Liver (tissue), 9 donors: ENCODE results near the gene CDK11B. TPM values are rescaled to one million over a fixed set of nuclear protein-coding genes. Genes with fewer than 3 reads are reported as not detected.

ENCODE experiments used
- DNase-seq: peaks from one replicate; pipeline ENCODE4 v3.0.0-alpha.2; 2017; ENCODE audit warnings: low spot score
- H3K27ac ChIP-seq, 2 donors: one replicate each; pipeline ENCODE4 v1.7.0; 2013; ENCODE audit warnings: inconsistent platforms in 2 of 2, low read length in 2 of 2, control low read depth in 1 of 2, low read depth in 1 of 2, mild to moderate bottlenecking in 1 of 2
- H3K27me3 ChIP-seq, 4 donors: one replicate each; pipeline versions ENCODE4 v1.6.1 to v1.7.0; 2013; ENCODE audit warnings: low read length in 3 of 4, inconsistent platforms in 1 of 4, mild to moderate bottlenecking in 1 of 4, moderate library complexity in 1 of 4; ENCODE audit not compliant: control insufficient read depth in 4 of 4, insufficient read depth in 4 of 4
- H3K36me3 ChIP-seq, 4 donors: one replicate each; pipeline versions ENCODE4 v1.6.1 to v1.7.0; 2013; ENCODE audit warnings: low read length in 3 of 4, mild to moderate bottlenecking in 3 of 4, low read depth in 1 of 4, moderate library complexity in 1 of 4; ENCODE audit not compliant: control insufficient read depth in 4 of 4, insufficient read depth in 3 of 4
- H3K4me1 ChIP-seq, 4 donors: one replicate each; pipeline versions ENCODE4 v1.6.1 to v1.7.0; 2013; ENCODE audit warnings: low read length in 3 of 4, mild to moderate bottlenecking in 3 of 4, moderate library complexity in 1 of 4; ENCODE audit not compliant: control insufficient read depth in 4 of 4, insufficient read depth in 4 of 4
- H3K4me3 ChIP-seq, 3 donors: one replicate each; pipeline versions ENCODE4 v1.6.1 to v1.7.0; 2013; ENCODE audit warnings: low read length in 3 of 3, control low read depth in 1 of 3, low read depth in 1 of 3, mild to moderate bottlenecking in 1 of 3
- H3K9ac ChIP-seq, 2 donors: one replicate each; pipeline ENCODE4 v1.7.0; 2013; ENCODE audit warnings: low read length in 2 of 2, mild to moderate bottlenecking in 2 of 2, moderate library complexity in 2 of 2, control low read depth in 1 of 2, low read depth in 1 of 2
- H3K9me3 ChIP-seq, 4 donors: one replicate each; pipeline versions ENCODE4 v1.6.1 to v1.7.0; 2013; ENCODE audit warnings: low read length in 3 of 4; ENCODE audit not compliant: control insufficient read depth in 4 of 4
- ATF3 ChIP-seq: IDR thresholded peaks from 2 replicates; pipeline ENCODE4 v1.6.1; 2016; ENCODE audit warnings: antibody characterized with exemption
- EGR1 ChIP-seq, 2 donors: IDR thresholded peaks; 2 replicates each; pipeline ENCODE4 v1.6.1; 2016 to 2018; ENCODE audit warnings: antibody characterized with exemption in 2 of 2, low read depth in 2 of 2
- FOXA1 ChIP-seq: IDR thresholded peaks from 2 replicates; pipeline ENCODE4 v1.6.1; 2016; ENCODE audit warnings: antibody characterized with exemption
- FOXA2 ChIP-seq: IDR thresholded peaks from 2 replicates; pipeline ENCODE4 v1.6.1; 2016; ENCODE audit warnings: antibody characterized with exemption
- GABPA ChIP-seq, 2 donors: IDR thresholded peaks in 1 of 2; conservative IDR thresholded peaks in 1 of 2; 2 replicates each; pipeline ENCODE4 v1.6.1; 2016; ENCODE audit warnings: antibody characterized with exemption in 2 of 2, mild to moderate bottlenecking in 1 of 2, moderate library complexity in 1 of 2
- HNF4A ChIP-seq, 2 donors: conservative IDR thresholded peaks; 2 replicates each; pipeline ENCODE4 v1.6.1; 2016; ENCODE audit warnings: antibody characterized with exemption in 2 of 2, mild to moderate bottlenecking in 2 of 2
- HNF4G ChIP-seq: IDR thresholded peaks from 2 replicates; pipeline ENCODE4 v1.6.1; 2016; ENCODE audit warnings: antibody characterized with exemption
- JUND ChIP-seq, 2 donors: IDR thresholded peaks; 2 replicates each; pipeline ENCODE4 v1.6.1; 2016; ENCODE audit warnings: antibody characterized with exemption in 2 of 2
- MAX ChIP-seq: IDR thresholded peaks from 2 replicates; pipeline ENCODE4 v1.6.1; 2016; ENCODE audit warnings: antibody characterized with exemption
- NR2F2 ChIP-seq: IDR thresholded peaks from 2 replicates; pipeline ENCODE4 v1.6.1; 2016; ENCODE audit warnings: antibody characterized with exemption
- RAD21 ChIP-seq, 2 donors: IDR thresholded peaks; 2 replicates each; pipeline ENCODE4 v1.6.1; 2016; ENCODE audit warnings: antibody characterized with exemption in 2 of 2, mild to moderate bottlenecking in 2 of 2
- REST ChIP-seq: IDR thresholded peaks from 2 replicates; pipeline ENCODE4 v1.6.1; 2016; ENCODE audit warnings: antibody characterized with exemption, mild to moderate bottlenecking
- RXRA ChIP-seq, 2 donors: IDR thresholded peaks; 2 replicates each; pipeline ENCODE4 v1.6.1; 2017 to 2018; ENCODE audit warnings: antibody characterized with exemption in 2 of 2, mild to moderate bottlenecking in 1 of 2
- SP1 ChIP-seq: IDR thresholded peaks from 2 replicates; pipeline ENCODE4 v1.6.1; 2018; ENCODE audit warnings: antibody characterized with exemption, mild to moderate bottlenecking
- TAF1 ChIP-seq: conservative IDR thresholded peaks from 2 replicates; pipeline ENCODE4 v1.6.1; 2016; ENCODE audit warnings: antibody characterized with exemption, mild to moderate bottlenecking
- YY1 ChIP-seq: IDR thresholded peaks from 2 replicates; pipeline ENCODE4 v1.6.1; 2016; ENCODE audit warnings: antibody characterized with exemption, mild to moderate bottlenecking
- WGBS: extraction: QIAGEN DNeasy Blood & Tissue Kit; methylation state at CpG from one replicate; pipeline ENCODE4 v1.1.7; 2013; 5-methylcytosine and 5-hydroxymethylcytosine counted together
- polyA plus RNA-seq, 2 donors: library from polyadenylated mRNA; stranded (reverse) in 1 of 2; unstranded in 1 of 2; fragments of 200-250 nt in 1 of 2; fragments of >200 nt in 1 of 2; fragmentation: Nextera tagmentation in 1 of 2; extraction: Ambion mirVana in 1 of 2; gene quantifications; one replicate each; pipeline versions ENCODE4 v1.2.1 to v1.2.3, GENCODE V29; 2013 to 2015
- total RNA-seq, 2 donors: library from RNA; depleted of rRNA; stranded (reverse); fragments of >200 nt; gene quantifications; one replicate each; pipeline ENCODE4 v1.2.3, GENCODE V29; 2014
- TF ChIP-seq, protein P1 (sequence below): IDR thresholded peaks from 2 replicates; pipeline ENCODE4 v1.6.1; 2016; ENCODE audit warnings: antibody characterized with exemption
- TF ChIP-seq, protein P2 (sequence below): fragments of 150-350 bp; IDR thresholded peaks from 2 replicates; pipeline ENCODE4 v1.5.1; 2017; ENCODE audit warnings: improper control_type of control experiment, low read depth, low read length; ENCODE audit not compliant: missing input control
- donor health status: healthy.
- donor health status: healthy.
- donor health status: healthy.
- donor health status: healthy.
- donor health status: healthy.

Gene CDK11B
- total and polyA plus RNA-seq, 4 donors: 5.1 to 12.2 (median 7.4) TPM

- no peaks in the 10 kb centered on the region for H3K9me3 ChIP-seq
- peaks cover 0 to 9% (median 0%) of the 10 kb centered on the region in 4 donors for H3K36me3 ChIP-seq
- TF ChIP-seq YY1 (no peak), EGR1 (IDR thresholded peaks at IDR 0.05; ENCODE audit: low read depth in 2 of 2) (no peak), HNF4A (conservative IDR thresholded peaks at IDR 0.05) (peak in 1 of 2 donors; percentile 38)
- H3K4me1 ChIP-seq: peaks cover 8 to 39% (median 28%) of the 10 kb centered on the region in 4 donors
- H3K27ac ChIP-seq: no peak overlapping the region
- H3K4me3 ChIP-seq: no peak overlapping the region
- H3K27me3 ChIP-seq: no peaks in the 10 kb centered on the region
- H3K9ac ChIP-seq: no peak overlapping the region
- no peak for DNase-seq
- WGBS: 62% methylated on average over 14 of the region's 14 CpGs
Measured at GRCh38 chr1:1619917-1620361, 38.9 kb downstream of the CDK11B start.

DNA sequence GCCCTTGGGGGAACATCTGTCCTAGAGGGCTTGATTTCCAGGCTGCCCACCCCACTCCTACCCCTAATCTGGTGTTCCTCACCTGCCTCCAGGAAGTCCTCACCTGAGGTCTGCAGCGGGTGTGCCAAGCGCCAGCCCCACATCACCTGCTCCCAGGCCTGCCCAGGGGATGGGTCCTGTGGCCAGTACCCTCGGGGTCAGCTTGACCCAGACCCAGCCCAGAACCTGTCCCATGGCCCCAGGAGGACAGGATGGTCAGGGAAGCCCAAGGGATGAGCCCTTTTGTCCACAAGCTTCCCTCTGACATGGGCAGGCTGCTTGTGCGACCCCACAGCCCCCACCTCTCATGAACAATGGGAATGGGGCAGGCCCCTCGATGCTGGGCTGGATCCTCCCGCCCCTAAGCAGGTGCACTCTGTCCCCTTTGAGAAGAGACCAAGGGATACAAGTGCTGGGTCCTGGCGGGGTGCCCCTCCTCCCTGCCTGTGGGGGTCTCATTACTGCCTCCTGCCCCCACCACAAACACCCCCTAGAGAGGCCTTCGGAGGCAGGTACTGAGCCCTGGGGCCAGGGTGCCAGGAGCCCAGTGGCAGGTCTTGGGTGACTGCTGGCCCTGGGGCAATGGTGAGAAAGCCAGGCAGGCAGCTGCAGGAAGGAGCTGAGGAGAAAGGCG is 40.3 kb downstream of the CDK11B start:
- Histone ChIP-seq H3K27ac (no peak overlapping the region), H3K27me3 (no peaks in the 10 kb centered on the region), H3K4me1 (peaks cover 11 to 53% (median 41%) of the 10 kb centered on the region in 4 donors), H3K9ac (no peak overlapping the region), H3K9me3 (no peaks in the 10 kb centered on the region), H3K4me3 (no peak overlapping the region), H3K36me3 (peaks cover 0 to 6% (median 0%) of the 10 kb centered on the region in 4 donors)
- no peak for DNase-seq
- TF ChIP-seq EGR1 (IDR thresholded peaks at IDR 0.05; ENCODE audit: low read depth in 2 of 2) (no peak), YY1 (no peak), NR2F2 (no peak), ATF3 (no peak), RAD21 (IDR thresholded peaks at IDR 0.05) (no peak), MAX (no peak), JUND (IDR thresholded peaks at IDR 0.05) (no peak), HNF4A (conservative IDR thresholded peaks at IDR 0.05) (no peak), TAF1 (no peak), FOXA1 (no peak), REST (no peak), SP1 (no peak), HNF4G (no peak), GABPA (IDR thresholded peaks at IDR 0.05 in 1 of 2, conservative IDR thresholded peaks at IDR 0.05 in 1 of 2) (no peak), FOXA2 (no peak), RXRA (IDR thresholded peaks at IDR 0.05) (no peak)
- TF ChIP-seq, protein P1, sequence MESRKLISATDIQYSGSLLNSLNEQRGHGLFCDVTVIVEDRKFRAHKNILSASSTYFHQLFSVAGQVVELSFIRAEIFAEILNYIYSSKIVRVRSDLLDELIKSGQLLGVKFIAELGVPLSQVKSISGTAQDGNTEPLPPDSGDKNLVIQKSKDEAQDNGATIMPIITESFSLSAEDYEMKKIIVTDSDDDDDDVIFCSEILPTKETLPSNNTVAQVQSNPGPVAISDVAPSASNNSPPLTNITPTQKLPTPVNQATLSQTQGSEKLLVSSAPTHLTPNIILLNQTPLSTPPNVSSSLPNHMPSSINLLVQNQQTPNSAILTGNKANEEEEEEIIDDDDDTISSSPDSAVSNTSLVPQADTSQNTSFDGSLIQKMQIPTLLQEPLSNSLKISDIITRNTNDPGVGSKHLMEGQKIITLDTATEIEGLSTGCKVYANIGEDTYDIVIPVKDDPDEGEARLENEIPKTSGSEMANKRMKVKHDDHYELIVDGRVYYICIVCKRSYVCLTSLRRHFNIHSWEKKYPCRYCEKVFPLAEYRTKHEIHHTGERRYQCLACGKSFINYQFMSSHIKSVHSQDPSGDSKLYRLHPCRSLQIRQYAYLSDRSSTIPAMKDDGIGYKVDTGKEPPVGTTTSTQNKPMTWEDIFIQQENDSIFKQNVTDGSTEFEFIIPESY: no peak
- TF ChIP-seq, protein P2, sequence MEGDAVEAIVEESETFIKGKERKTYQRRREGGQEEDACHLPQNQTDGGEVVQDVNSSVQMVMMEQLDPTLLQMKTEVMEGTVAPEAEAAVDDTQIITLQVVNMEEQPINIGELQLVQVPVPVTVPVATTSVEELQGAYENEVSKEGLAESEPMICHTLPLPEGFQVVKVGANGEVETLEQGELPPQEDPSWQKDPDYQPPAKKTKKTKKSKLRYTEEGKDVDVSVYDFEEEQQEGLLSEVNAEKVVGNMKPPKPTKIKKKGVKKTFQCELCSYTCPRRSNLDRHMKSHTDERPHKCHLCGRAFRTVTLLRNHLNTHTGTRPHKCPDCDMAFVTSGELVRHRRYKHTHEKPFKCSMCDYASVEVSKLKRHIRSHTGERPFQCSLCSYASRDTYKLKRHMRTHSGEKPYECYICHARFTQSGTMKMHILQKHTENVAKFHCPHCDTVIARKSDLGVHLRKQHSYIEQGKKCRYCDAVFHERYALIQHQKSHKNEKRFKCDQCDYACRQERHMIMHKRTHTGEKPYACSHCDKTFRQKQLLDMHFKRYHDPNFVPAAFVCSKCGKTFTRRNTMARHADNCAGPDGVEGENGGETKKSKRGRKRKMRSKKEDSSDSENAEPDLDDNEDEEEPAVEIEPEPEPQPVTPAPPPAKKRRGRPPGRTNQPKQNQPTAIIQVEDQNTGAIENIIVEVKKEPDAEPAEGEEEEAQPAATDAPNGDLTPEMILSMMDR: no peak
- WGBS: 92% methylated on average over 9 of the region's 9 CpGs
